Stimulated activated CD8-positive, alpha-beta memory T cell treated with anti-CD3 and anti-CD28 coated beads, Interleukin-7, amount 100 ng/mL, for 48 hours (primary cell): ENCODE data around the gene CCNI2.
"Not testable (repeated sequence)": the region's sequence is repeated elsewhere in the genome, so short reads cannot be mapped to it uniquely, and the experiment has no call there.

Experiments
- DNase-seq, 2 donors: peaks; one replicate each; pipeline ENCODE4 v3.0.0-alpha.2; 2020; ENCODE audit warnings: low read depth in 1 of 2; ENCODE audit errors: extremely low read depth in 1 of 2

Gene CCNI2

DNA sequence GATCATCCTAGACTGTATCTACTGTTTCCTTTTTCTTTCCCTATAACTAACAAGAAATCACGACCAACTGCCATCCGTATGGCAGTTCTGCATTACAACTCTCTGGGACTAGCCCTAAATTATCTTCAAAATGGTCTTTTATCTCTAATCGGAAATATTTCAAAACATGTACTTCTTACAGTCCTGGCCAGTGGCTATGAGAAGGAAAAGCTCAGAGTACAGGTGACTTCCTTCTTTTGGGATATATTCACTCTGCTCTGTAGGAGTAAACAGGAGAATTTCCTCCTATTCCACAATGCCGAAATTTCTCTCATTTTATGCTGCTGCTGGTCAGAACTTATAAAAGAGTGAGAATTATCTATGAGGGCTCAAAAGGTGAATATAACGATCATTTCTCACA lies 31.6 kb downstream of the CCNI2 start:
- no peak for DNase-seq

DNA sequence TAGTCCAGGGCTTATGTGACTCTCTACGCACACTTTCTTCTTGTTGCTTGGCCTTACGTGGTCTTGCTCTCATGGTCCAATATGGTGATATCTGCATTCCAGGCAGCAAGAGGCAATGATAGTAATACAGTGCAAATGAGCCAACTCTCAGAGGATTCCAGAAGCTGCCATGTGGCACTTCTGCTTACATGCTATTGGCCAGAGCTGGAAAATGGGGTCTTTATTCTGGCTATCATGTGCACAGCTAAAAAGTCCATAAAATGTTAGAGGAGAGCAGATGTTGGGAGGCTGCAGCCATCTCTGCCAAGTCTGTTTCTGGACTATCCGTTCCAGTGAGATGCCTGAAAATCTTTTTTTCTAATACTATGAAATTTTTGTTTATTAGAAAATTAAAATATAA lies 32.7 kb downstream of the CCNI2 start:
- no peak for DNase-seq

DNA sequence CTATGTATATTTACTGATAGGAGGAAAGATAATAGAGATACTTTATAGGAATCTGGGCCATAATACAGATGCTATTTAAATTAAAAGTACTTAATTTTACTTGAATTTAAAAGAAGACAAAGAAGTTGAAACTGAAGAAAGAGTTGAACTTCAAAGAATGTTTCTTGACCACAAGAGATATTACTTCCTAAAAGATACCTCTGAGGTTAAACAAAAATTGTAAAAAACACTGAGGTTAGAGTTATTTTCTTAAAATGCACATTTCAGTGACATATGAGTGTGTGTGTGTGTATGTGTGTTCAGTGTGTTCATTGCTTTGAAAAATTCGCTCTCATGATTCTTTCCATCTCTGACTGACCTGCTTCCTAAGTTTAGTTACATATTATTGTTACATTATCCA lies 33.4 kb downstream of the CCNI2 start:
- DNase-seq = no peak

DNA sequence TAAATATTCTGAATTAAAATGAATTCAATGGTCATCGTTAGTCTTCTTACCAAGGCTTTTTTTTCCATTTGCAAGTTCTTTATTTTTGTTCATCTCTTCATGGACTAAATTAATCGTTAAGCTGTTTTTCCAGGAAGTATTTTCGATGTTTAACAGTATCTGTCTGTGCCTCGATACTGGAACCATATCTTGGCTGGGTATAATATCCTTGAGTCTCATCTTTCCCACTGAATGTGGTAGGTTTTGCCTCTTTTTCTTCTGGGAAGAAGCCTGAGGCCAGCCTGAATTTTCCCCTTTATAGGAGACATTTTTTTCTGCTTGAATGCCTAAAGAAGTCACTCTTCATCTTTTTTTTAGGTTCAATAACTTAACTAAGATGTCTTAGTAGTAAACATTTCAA lies 33.8 kb downstream of the CCNI2 start:
- DNase-seq = no peak

DNA sequence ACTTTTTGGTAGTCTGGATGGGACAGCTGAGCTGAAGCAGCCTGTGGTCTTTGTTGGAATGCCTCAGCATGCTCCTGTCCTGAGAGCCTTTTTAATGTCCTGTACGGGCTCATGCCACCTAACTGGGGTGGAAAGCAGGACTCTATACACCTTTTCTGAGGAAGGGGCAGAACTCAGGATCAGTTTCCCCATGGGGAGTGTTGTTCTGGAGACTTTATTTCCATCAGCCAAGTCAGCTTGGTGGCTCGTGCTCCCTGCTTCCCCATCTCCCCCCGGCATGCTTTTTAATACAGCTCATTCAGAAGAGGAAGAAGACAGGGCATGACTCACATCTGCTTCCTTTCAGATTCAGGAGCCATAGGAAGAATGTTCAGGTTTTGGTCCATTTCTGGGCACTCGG lies 34.9 kb downstream of the CCNI2 start:
- DNase-seq = no peak

DNA sequence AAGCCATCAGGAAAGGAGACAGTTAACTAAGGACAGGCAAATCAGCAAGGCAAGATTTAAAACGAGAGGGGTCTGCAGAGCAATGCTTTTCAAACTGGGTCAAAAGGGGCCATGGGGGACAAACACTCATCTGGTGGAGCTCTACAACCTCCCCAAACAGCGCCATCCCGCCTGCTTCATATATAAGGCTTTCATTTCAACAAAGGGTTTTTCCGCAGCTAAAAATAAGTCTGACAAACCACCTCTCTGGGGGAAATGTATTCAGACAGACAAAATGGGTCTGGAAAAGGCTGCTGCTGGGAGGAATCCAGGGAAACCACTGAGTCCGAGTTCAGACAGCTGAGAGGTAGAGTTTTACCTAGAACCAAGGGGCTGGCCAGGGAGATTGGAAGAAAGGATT lies 38.1 kb downstream of the CCNI2 start:
- DNase-seq = no peak

DNA sequence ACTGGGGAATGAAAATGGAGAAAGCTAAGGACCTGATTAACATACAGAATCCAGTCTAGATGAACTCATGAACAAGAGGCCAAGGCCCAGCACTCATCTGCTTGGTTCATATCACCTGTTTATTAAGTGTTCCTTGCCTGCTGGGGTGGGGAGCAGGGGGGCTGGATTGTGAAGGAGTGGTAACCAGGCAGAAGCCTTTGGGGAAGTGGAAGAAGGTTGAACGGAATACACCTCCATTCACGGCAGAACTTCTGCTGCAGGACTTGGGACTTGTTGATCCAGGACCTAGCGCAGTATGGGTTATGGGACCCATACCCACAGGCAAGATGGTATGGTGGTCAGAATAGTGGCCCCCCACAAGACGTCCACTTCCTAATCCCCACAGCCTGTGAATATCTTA lies 38.6 kb downstream of the CCNI2 start:
- DNase-seq = no peak

DNA sequence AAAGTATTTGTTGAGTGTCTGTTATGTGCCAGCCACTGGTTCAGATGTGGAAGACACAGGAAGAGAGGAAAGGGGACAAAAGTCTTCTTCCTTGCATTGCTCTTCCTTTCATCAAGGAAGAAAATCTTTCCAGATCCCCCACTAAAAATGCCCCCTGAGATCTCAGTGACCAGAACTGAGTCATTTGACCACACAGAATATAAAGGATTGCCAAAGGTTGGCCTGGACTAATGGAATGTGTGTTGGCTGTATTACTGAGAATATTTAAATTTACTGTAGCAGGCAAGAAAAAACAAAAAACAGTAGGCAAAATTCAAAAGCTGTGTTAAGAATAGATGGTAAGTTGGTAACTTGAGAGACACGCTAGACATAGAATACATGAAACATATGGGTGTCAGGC lies 39.9 kb downstream of the CCNI2 start:
- no peak for DNase-seq

DNA sequence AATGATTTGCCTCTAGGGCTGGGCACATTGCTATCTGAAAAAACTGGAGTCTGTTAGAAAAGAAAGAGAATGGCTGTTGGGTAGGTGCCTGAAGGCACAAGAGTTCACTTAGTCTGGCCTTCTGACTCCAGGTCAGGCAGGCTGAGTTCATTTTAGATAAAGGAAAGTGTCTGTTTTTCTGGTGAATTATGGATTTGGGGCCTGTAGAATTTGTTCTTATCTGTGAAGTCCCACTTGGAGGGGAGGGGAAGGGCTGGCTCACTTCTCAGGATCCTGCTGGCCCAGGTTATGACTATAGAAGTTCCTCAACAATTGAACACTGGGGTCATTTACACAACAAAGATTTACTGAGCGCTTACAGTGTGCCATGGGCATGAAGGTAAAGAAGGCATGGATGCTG lies 41.3 kb downstream of the CCNI2 start:
- DNase-seq = no peak

DNA sequence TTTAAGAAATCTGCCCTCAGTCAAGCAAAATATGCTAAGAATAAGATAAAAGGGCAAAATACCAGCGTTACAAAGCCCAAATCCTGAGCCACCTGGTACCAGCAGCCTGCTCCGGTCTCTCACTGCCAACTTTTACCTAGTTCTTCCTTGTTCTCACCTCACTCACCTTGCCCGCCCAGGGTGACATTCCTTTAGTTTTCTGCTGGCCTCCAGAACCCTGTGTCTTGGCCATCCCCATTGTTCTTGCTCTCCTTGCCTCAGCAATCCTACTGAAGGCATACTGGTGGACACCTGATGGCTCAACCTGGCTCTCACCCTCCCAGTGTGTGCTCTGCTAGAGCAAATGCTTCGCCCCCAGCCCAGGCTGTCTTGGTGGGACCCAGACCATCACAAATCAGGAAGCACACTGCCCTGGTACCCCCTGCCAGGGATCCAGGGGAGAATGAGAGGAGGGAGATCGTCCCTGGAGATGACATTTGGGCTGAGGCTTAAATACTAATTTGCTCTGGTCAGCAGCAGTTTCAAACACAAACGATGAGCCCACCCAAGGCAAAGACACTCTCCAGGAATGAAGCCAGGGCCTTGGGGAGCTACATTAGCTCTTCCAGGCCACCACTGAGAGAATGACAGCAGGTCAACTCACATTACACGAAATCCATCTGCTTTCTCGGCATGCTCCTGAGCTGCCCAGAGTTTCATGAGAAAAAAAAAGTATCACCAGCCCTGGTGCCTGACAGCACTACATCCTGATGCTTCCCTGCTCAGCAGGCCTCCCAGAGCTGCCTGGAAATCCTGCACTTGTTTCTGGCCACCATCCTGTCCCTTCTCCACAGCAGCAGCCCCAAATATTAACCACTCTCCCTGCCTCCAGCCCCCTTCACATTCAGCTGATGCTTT lies 42.0 kb downstream of the CCNI2 start:
- DNase-seq = no peak

DNA sequence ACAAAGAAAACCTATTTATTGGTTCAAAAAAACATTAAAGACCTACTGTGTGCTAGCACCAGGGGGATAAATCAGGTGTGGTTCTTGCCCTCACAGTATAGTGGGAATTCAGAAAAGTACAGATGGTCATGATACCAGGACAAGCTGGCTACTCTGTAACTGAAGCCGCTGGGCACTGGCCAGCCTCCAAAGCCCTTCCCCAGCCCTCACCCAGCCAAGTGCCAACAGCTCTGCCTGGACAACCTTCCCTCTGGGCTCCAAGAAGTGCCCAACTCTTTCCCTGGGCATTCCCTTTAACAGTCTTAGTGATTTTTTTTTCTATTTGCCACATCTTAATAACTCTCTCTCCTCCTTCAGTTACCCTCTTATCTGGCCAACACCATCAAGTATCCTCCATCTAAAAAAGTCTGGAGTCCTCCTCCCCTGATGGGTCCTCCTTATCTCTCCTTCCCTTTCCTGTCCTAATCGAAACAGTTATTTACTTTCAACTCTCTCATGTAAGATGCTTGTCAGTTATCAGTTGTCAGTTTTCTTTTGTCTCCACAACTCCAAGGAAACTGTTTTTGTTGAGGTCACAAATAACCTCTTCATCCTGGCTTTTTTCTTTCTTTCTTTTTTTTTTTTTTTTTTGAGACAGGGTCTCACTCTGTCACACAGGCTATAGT lies 43.1 kb downstream of the CCNI2 start:
- no peak for DNase-seq

DNA sequence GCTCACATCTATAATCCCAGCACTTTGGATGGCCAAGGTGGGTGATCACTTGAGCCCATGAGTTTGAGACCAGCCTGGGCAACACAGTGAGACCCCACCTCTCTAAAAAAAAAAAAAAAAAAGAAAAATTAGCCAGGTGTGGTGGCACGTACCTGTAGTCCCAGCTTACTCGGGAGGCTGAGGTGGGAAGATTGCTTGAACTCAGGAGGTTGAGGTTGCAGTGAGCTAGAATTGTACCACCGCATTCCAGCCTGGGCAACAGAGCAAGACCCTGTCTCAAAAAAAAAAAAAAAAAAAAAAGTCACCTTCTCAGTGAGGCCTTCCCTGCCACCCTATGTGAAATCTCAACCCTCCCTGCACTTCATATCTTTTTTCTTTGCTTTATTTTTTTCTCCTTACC lies 43.8 kb downstream of the CCNI2 start:
- DNase-seq = no peak

DNA sequence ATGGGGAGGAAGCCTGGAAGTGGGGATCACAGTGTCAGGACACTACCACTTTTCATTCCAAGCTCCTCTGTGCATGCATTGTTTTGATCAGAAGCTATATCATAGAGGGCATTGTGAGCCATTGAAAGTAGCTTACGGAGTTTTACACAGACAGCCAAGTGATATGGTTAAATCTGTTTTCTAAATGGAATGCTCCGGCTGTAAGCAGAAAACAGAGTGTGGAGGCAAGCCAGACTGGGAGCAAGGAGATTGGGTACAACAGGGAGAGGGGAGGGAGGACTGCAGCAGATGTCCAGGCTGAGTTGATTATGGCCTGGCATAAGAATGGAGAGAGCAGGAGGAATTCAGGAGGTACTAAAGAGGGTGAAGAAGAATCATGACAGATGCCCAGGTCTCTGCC lies 50.4 kb downstream of the CCNI2 start:
- DNase-seq = no peak

DNA sequence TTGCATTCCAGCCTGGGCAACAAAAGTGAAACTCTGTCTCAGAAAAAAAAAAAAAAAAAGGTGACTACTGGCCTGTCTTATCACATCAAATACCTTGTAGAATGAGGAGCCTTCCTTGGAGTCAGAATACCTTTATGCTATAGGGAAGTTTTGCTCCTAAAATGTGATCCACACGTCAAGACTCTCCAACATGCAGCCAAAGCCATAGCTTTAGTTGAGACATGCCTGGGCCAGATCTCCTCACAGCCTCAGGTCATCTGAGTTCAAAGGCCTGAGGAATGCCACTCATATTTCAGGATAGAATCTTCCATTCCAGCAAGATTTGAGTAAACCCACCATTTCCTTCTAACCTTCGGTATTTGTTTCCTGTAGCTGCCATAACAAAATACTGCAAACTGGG lies 52.2 kb downstream of the CCNI2 start:
- DNase-seq = no peak

DNA sequence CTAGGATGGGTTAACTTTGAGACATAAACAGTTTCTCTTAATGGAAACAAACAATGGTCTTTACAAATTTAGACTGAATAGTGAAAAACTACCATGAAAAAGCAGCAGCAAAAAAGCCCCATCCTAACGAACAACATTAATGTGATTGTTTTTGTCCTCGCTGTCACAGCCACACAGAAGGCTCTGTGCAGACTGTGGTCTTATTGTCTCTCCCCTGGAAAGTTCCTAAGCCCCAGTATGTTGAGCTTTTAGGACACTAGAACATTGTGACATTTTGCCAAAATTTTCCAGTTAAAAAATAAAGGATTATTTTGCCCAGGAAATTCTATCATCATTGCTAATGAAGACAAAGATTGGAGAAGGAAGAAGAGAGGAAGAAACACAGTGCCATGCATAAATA lies 53.3 kb downstream of the CCNI2 start:
- no peak for DNase-seq

DNA sequence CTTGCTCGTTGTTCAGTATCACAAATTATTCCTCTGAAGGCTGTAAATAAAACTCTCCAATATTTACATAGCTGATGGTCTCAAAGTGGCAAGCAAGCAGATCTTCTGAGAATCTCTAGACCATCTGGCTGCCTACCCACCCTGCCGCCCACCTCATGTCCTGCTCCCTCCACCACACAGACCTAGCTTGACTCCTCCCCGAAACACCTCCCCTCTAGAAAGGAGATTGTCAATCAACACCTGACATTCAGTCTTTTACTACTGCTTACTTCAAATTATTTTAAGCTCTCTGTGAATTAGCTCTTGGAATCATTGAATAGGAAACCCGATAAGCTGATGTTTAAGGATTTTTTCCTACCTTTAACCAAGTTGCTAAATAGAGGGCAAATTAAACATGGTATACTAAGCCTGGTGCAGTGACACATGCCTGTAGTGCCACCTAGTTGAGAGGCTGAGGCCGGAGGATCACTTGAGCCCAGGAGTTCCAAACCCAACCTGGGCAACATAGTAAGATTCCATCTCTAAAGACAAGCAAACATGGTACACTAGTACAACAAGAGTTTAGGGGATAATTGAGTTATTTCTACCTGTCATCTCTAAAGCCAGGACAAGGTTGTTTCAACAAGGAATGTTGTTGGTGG lies 54.9 kb downstream of the CCNI2 start:
- DNase-seq = no peak

DNA sequence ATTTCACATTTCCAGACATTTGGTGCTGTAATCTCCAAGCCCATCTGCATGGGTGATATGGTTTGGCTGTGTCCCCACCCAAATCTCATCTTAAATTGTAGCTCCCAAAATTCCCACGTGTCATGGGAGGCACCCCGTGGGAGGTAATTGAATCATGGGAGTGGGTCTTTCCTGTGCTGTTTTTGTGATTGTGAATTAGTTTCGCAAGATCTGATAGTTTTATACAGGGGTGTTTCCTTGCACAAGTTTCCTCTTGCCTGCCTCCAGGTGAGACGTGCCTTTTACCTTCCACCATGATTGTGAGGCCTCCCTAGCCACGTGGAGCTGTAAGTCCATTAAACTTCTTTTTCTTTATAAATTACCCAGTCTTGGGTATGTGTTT lies 55.5 kb downstream of the CCNI2 start:
- DNase-seq = not testable (repeated sequence)
